ENCODE measurements around the gene TMEM182. TPM values are rescaled to one million over a fixed set of nuclear protein-coding genes. Genes with fewer than 3 reads are reported as not detected.
A peak's percentile ranks its signal among the peaks of the same experiment; 100 is the strongest.

TMEM182 gene
- total RNA-seq, 2 donors from 2014 or later: 4.2 to 5.6 TPM

DNA sequence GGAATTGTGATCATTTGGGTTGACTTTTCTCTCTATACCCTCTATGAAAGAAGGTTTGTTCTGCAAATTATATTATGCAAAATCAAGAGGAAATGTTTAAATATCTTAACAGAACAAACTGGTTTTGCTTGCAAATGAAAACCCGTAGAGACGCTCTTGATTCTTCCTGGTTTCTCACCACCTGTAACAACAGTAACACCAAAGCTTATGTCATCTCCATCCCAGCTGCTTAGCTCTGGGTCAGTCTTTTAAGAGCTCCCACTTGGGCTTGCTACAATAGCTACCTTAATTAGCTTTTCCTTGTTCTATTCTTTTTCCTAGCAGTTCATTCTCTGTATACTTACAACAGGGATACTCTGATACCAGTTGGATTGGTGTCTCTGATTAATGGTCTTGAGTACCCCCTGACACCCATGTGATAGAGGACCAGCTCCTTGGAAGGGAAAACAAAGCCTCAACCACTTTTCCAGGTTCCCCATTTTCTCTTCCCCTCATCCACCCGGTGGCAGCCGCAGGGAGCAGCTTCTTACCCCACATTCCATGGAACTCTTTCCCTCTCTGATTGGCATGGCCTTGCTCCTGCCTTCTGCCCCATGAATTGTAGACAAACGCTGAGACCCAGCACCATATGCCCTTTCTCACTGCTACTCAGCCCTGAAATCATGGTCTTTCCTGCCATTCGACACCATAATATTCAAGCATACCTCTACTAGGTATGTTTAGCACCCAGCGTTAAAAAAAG is 27.7 kb downstream of the TMEM182 start:
- Mint-ChIP-seq H3K27ac (no peak overlapping the region), H3K27me3 (ENCODE audit: insufficient read depth) (no peaks in the 10 kb centered on the region), H3K36me3 (ENCODE audit: low read depth) (peaks cover 1% of the 10 kb centered on the region), H3K4me3 (no peak overlapping the region), H3K4me1 (no peaks in the 10 kb centered on the region), H3K9me3 (no peaks in the 10 kb centered on the region)
- H3K27ac ChIP-seq (ENCODE audit: low read depth, low read length): no peak overlapping the region
- H3K4me3 ChIP-seq (ENCODE audit: low read length): no peak overlapping the region
- no peak for DNase-seq
- no peaks in the 10 kb centered on the region for H3K36me3 ChIP-seq (ENCODE audit: control insufficient read depth, insufficient read depth, low read length)
- H3K9me3 ChIP-seq (ENCODE audit: control insufficient read depth, low read length): no peaks in the 10 kb centered on the region
- no peak overlapping the region for H3K9ac ChIP-seq (ENCODE audit: extremely low read depth, low read length, poor library complexity, severe bottlenecking)
- H3K4me1 ChIP-seq (ENCODE audit: control insufficient read depth, insufficient read depth, low read length): no peaks in the 10 kb centered on the region
- no peaks in the 10 kb centered on the region for H3K27me3 ChIP-seq (ENCODE audit: control insufficient read depth, insufficient read depth, low read length, poor library complexity, severe bottlenecking)
- TF ChIP-seq, protein P1, sequence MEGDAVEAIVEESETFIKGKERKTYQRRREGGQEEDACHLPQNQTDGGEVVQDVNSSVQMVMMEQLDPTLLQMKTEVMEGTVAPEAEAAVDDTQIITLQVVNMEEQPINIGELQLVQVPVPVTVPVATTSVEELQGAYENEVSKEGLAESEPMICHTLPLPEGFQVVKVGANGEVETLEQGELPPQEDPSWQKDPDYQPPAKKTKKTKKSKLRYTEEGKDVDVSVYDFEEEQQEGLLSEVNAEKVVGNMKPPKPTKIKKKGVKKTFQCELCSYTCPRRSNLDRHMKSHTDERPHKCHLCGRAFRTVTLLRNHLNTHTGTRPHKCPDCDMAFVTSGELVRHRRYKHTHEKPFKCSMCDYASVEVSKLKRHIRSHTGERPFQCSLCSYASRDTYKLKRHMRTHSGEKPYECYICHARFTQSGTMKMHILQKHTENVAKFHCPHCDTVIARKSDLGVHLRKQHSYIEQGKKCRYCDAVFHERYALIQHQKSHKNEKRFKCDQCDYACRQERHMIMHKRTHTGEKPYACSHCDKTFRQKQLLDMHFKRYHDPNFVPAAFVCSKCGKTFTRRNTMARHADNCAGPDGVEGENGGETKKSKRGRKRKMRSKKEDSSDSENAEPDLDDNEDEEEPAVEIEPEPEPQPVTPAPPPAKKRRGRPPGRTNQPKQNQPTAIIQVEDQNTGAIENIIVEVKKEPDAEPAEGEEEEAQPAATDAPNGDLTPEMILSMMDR (conservative IDR thresholded peaks at IDR 0.05): no peak
- WGBS, 2 experiments (ENCODE audit: insufficient coverage in 1 of 2, insufficient read length in 1 of 2): 88 to 93% methylated on average over 3 to 7 of the region's 7 CpGs

DNA sequence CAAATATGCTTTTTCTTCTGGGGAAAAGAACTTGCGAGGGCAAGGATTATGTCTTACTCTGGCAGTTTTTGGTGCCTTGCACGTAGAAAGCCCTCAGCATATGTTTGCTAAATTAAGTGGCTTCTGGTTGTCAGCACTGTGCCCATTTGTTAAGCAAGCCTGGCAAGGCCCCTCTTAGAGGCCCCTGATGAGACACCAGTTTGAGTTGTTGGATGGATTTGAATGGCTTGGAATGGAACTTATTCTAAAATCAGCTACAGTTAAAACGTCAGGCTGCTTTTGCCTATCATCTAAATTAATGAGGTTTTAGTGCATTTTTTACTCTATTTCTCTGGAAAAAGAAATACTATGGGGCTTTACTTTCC is 28.2 kb downstream of the TMEM182 start:
- DNase-seq: no peak
- TF ChIP-seq, protein P1 (conservative IDR thresholded peaks at IDR 0.05): no peak
- no peaks in the 10 kb centered on the region for H3K9me3 ChIP-seq (ENCODE audit: control insufficient read depth, low read length)
- no peaks in the 10 kb centered on the region for H3K27me3 Mint-ChIP-seq (ENCODE audit: insufficient read depth)
- no peaks in the 10 kb centered on the region for H3K4me1 ChIP-seq (ENCODE audit: control insufficient read depth, insufficient read depth, low read length)
- H3K9ac ChIP-seq (ENCODE audit: extremely low read depth, low read length, poor library complexity, severe bottlenecking): no peak overlapping the region
- no peak overlapping the region for H3K27ac Mint-ChIP-seq
- H3K4me1 Mint-ChIP-seq: no peaks in the 10 kb centered on the region
- H3K4me3 Mint-ChIP-seq: no peak overlapping the region
- no peak overlapping the region for H3K4me3 ChIP-seq (ENCODE audit: low read length)
- WGBS, 2 experiments (ENCODE audit: insufficient coverage in 1 of 2, insufficient read length in 1 of 2): 86 to 100% methylated on average over 2 to 3 of the region's 3 CpGs
- no peak overlapping the region for H3K27ac ChIP-seq (ENCODE audit: low read depth, low read length)
- no peaks in the 10 kb centered on the region for H3K27me3 ChIP-seq (ENCODE audit: control insufficient read depth, insufficient read depth, low read length, poor library complexity, severe bottlenecking)
- no peaks in the 10 kb centered on the region for H3K9me3 Mint-ChIP-seq
- H3K36me3 Mint-ChIP-seq (ENCODE audit: low read depth): peaks cover 1% of the 10 kb centered on the region
- no peaks in the 10 kb centered on the region for H3K36me3 ChIP-seq (ENCODE audit: control insufficient read depth, insufficient read depth, low read length)

DNA sequence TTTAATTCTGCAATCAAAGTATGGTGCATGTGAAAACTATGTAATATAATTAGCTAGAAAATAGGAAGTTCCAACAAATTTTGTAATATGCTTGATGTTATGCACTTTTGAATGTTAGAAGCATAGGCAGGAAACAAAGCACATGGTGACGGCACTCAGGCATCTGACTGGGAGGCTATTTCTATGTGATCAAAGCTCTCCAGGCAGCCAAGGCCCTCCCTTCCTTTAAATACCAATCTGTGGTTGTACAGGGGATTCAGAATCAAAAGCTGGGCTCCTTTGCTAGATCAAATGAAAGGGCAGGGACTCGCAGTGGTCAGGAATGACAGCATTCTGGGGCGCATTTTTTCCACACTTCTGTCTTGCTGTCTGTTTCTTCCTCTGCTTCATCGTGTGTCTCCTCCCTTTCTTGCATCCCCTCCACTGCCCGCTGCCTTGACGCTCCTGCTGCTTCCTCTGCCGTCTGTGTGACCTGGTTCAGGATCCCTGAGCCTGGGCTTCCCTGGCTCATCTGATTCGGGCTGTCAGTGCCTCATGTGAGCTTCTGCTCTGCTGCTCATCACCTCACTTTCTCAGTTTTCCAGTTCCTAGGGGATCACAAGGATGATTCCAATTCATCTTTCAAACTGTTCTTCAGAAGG is 30.9 kb downstream of the TMEM182 start:
- WGBS, 2 experiments (ENCODE audit: insufficient coverage in 1 of 2, insufficient read length in 1 of 2): 78 to 79% methylated on average over 7 to 8 of the region's 8 CpGs
- DNase-seq: peak; percentile 45
- Histone ChIP-seq H3K9ac (ENCODE audit: extremely low read depth, low read length, poor library complexity, severe bottlenecking) (no peak overlapping the region), H3K4me1 (ENCODE audit: control insufficient read depth, insufficient read depth, low read length) (no peaks in the 10 kb centered on the region), H3K27ac (ENCODE audit: low read depth, low read length) (peak overlapping the region; percentile 6), H3K4me3 (ENCODE audit: low read length) (no peak overlapping the region), H3K27me3 (ENCODE audit: control insufficient read depth, insufficient read depth, low read length, poor library complexity, severe bottlenecking) (no peaks in the 10 kb centered on the region), H3K36me3 (ENCODE audit: control insufficient read depth, insufficient read depth, low read length) (no peaks in the 10 kb centered on the region), H3K9me3 (ENCODE audit: control insufficient read depth, low read length) (no peaks in the 10 kb centered on the region)
- Mint-ChIP-seq H3K27ac (no peak overlapping the region), H3K4me1 (peaks cover 5% of the 10 kb centered on the region), H3K36me3 (ENCODE audit: low read depth) (peaks cover 4% of the 10 kb centered on the region), H3K4me3 (no peak overlapping the region), H3K27me3 (ENCODE audit: insufficient read depth) (no peaks in the 10 kb centered on the region), H3K9me3 (no peaks in the 10 kb centered on the region)
- TF ChIP-seq, protein P1 (conservative IDR thresholded peaks at IDR 0.05): no peak
